ENCODE results near the gene CUX1.

- TF ChIP-seq CTCF (IDR thresholded peaks at IDR 0.05) (no peak), POLR2AphosphoS5 (IDR thresholded peaks at IDR 0.05) (peak in 1 of 3 donors; percentile 42), EP300 (IDR thresholded peaks at IDR 0.05; ENCODE audit: low read depth) (no peak), POLR2A (IDR thresholded peaks at IDR 0.05) (no peak)
Measured at GRCh38 chr7:101934618-101935017, 117.2 kb downstream of the CUX1 start.
